Vagina (tissue), 2 donors: Measurements from ENCODE around the gene KCNC1.

Experiments
- CTCF ChIP-seq, 3 experiments: fragments of 450-650 bp in 2 of 3; fragments of 200-600 bp in 1 of 3; sonication (generic) in 1 of 3; IDR thresholded peaks; one replicate each; pipeline ENCODE4 v1.5.1; 2017 to 2019; ENCODE audit warnings: antibody characterized with exemption in 3 of 3, mild to moderate bottlenecking in 2 of 3, moderate library complexity in 2 of 3
- POLR2A ChIP-seq, 2 donors: fragments of 450-650 bp; IDR thresholded peaks; one replicate each; pipeline ENCODE4 v1.6.1; 2017; ENCODE audit warnings: antibody characterized with exemption in 2 of 2, mild to moderate bottlenecking in 2 of 2, moderate library complexity in 2 of 2
- POLR2AphosphoS5 ChIP-seq, 2 donors: sonication (generic); formaldehyde crosslinking; IDR thresholded peaks; one replicate each; pipeline ENCODE4 v1.9.0; 2017; ENCODE audit warnings: antibody characterized with exemption in 2 of 2, mild to moderate bottlenecking in 2 of 2, low read depth in 1 of 2; ENCODE audit not compliant: insufficient read depth in 1 of 2

DNA sequence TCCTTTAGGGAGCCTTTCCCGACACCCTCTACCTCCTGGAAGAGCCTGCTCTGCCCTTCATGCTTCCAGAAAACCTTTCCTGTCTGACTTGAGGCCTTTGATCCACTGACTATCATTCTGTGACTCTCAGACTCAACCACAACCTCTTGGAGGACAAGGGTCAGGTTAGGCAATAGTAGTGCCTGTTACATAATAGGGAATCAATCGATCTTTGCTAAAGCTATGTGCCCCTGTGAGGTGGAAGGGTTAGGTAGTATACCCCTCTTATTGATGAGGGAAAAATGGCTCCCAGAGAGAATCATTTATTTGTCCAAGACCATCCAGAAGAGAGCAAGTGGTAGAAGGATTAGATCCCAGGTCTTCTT is 16.2 kb downstream of the KCNC1 start:
- TF ChIP-seq POLR2AphosphoS5 (IDR thresholded peaks at IDR 0.05; ENCODE audit: insufficient read depth in 1 of 2, low read depth in 1 of 2) (no peak), CTCF (IDR thresholded peaks at IDR 0.05) (no peak), POLR2A (IDR thresholded peaks at IDR 0.05) (no peak)
